SK-N-SH (cell line): ENCODE measurements around the gene NCSTN. TPM values are rescaled to one million over a fixed set of nuclear protein-coding genes. Genes with fewer than 3 reads are reported as not detected.
A peak's percentile ranks its signal among the peaks of the same experiment; 100 is the strongest.

Source experiments
- CTCF ChIA-PET: fragments of 300-600, 350-600 bp; formaldehyde crosslinking; extraction: SDS; loops from one replicate; lab custom pipeline; 2021; lab: Yijun Ruan, JAX
- POLR2A ChIA-PET: fragments of 350-600 bp; sonication (Branson Sonifier 250); formaldehyde crosslinking; extraction: SDS; loops from one replicate; lab custom pipeline; 2020; ENCODE audit warnings: antibody characterized with exemption, inconsistent platforms; lab: Yijun Ruan, JAX
- DNase-seq: peaks from one replicate; pipeline ENCODE4 v3.0.0; 2012
- H2AFZ ChIP-seq: fragments of 200-600 bp; sonication (generic); 2 replicates; pipeline ENCODE4 v1.8.1; 2016; ENCODE audit warnings: antibody characterized with exemption, mild to moderate bottlenecking, low read depth
- H3F3A ChIP-seq: fragments of 200-600 bp; sonication (generic); replicated peaks from 2 replicates; pipeline ENCODE3; 2016; ENCODE audit warnings: antibody characterized with exemption, mild to moderate bottlenecking; ENCODE audit not compliant: insufficient read depth
- H3K27ac ChIP-seq, 2 experiments: fragments of 200-500 bp in 1 of 2; fragments of 200-600 bp in 1 of 2; sonication (Bioruptor generic) in 1 of 2; sonication (generic), shearing (Covaris generic) in 1 of 2; 2 replicates each; pipeline versions ENCODE4 v1.5.1 to v1.6.1; 2014 to 2016; ENCODE audit warnings: low read depth in 2 of 2, inconsistent platforms in 1 of 2, low read length in 1 of 2, mild to moderate bottlenecking in 1 of 2, mixed read lengths in 1 of 2
- H3K27me3 ChIP-seq: fragments of 200-600 bp; sonication (generic), shearing (Covaris generic); 2 replicates; pipeline ENCODE4 v1.6.1; 2016; ENCODE audit warnings: mixed run types; ENCODE audit not compliant: insufficient read depth
- H3K36me3 ChIP-seq, 2 experiments: fragments of 200-500 bp in 1 of 2; fragments of 200-600 bp in 1 of 2; sonication (Bioruptor generic) in 1 of 2; sonication (generic) in 1 of 2; replicated peaks in 1 of 2; 2 replicates each; pipeline versions ENCODE3 to v1.5.1; 2014 to 2016; ENCODE audit warnings: low read length in 1 of 2, mild to moderate bottlenecking in 1 of 2; ENCODE audit not compliant: insufficient read depth in 2 of 2, control insufficient read depth in 1 of 2
- H3K4me1 ChIP-seq, 2 experiments: fragments of 200-500 bp in 1 of 2; fragments of 200-600 bp in 1 of 2; sonication (Bioruptor generic) in 1 of 2; sonication (generic), shearing (Covaris generic) in 1 of 2; 2 replicates each; pipeline versions ENCODE4 v1.5.1 to v1.6.1; 2014 to 2016; ENCODE audit warnings: low read depth in 1 of 2, low read length in 1 of 2, mixed run types in 1 of 2; ENCODE audit not compliant: insufficient read depth in 2 of 2, control insufficient read depth in 1 of 2
- H3K4me2 ChIP-seq: fragments of 200-600 bp; sonication (generic), shearing (Covaris generic); 2 replicates; pipeline ENCODE4 v1.6.1; 2017; ENCODE audit warnings: mixed run types
- H3K4me3 ChIP-seq, 2 experiments: fragments of 200-500 bp in 1 of 2; fragments of 200-600 bp in 1 of 2; sonication (Bioruptor generic) in 1 of 2; sonication (generic), shearing (Covaris generic) in 1 of 2; 2 replicates each; pipeline versions ENCODE4 v1.5.1 to v1.8.1; 2014 to 2016; ENCODE audit warnings: low read depth in 2 of 2, inconsistent platforms in 1 of 2, low read length in 1 of 2, mild to moderate bottlenecking in 1 of 2, mixed read lengths in 1 of 2, moderate library complexity in 1 of 2
- H3K79me2 ChIP-seq: fragments of 200-600 bp; sonication (generic); 2 replicates; pipeline ENCODE4 v1.8.1; 2017; ENCODE audit warnings: mild to moderate bottlenecking; ENCODE audit not compliant: insufficient read depth
- H3K9ac ChIP-seq: fragments of 200-600 bp; sonication (generic); 2 replicates; pipeline ENCODE4 v1.6.1; 2017; ENCODE audit warnings: mixed run types
- H3K9me2 ChIP-seq: fragments of 200-600 bp; sonication (generic); 2 replicates; pipeline ENCODE4 v1.6.1; 2017; ENCODE audit warnings: mixed run types
- H3K9me3 ChIP-seq: fragments of 200-600 bp; sonication (generic); 2 replicates; pipeline ENCODE4 v1.6.1; 2017; ENCODE audit warnings: mixed run types, mild to moderate bottlenecking, moderate library complexity
- H4K20me1 ChIP-seq: fragments of 200-600 bp; sonication (generic); 2 replicates; pipeline ENCODE4 v1.6.1; 2017; ENCODE audit warnings: mild to moderate bottlenecking, mixed run types; ENCODE audit not compliant: insufficient read depth
- EP300 ChIP-seq, 2 experiments: IDR thresholded peaks; 2 replicates each; pipeline versions ENCODE4 v1.4.0 to v1.6.1; 2012; ENCODE audit warnings: borderline replicate concordance in 1 of 2, low read depth in 1 of 2, low read length in 1 of 2
- MEF2A ChIP-seq: IDR thresholded peaks from 2 replicates; pipeline ENCODE4 v1.4.0; 2012; ENCODE audit warnings: low read depth, borderline replicate concordance
- MXI1 ChIP-seq: IDR thresholded peaks from 2 replicates; pipeline ENCODE4 v1.6.1; 2012; ENCODE audit warnings: mild to moderate bottlenecking, low read depth, low read length, improper control_type of control experiment
- NFIC ChIP-seq: IDR thresholded peaks from 2 replicates; pipeline ENCODE4 v1.4.0; 2012; ENCODE audit warnings: borderline replicate concordance
- NRF1 ChIP-seq: IDR thresholded peaks from 2 replicates; pipeline ENCODE4 v1.6.1; 2012; ENCODE audit warnings: low read depth, mild to moderate bottlenecking, low read length
- RCOR1 ChIP-seq: fragments of 150-350 bp; IDR thresholded peaks from 2 replicates; pipeline ENCODE4 v1.6.1; 2017; ENCODE audit warnings: antibody characterized with exemption, low read length
- RFX5 ChIP-seq: IDR thresholded peaks from 2 replicates; pipeline ENCODE4 v1.6.1; 2012; ENCODE audit warnings: mild to moderate bottlenecking, improper control_type of control experiment, low read length
- WGBS: methylation state at CpG from one replicate; pipeline ENCODE4 v1.1.6; 2017; ENCODE audit warnings: low lambda C conversion rate; 5-methylcytosine and 5-hydroxymethylcytosine counted together
- polyA plus RNA-seq, 3 experiments: library from polyadenylated mRNA; depleted of rRNA; stranded (reverse); fragments of >200 nt; gene quantifications; 2 replicates each; pipeline ENCODE4 v1.2.3, GENCODE V29; 2012
- TF ChIP-seq, protein P1 (sequence below): fragments of 200-600 bp; sonication (generic); IDR thresholded peaks from 2 replicates; pipeline ENCODE4 v1.6.1; 2017; ENCODE audit warnings: antibody characterized with exemption, mild to moderate bottlenecking, moderate library complexity
- TF ChIP-seq, protein P2 (sequence below): IDR thresholded peaks from 2 replicates; pipeline ENCODE4 v1.6.1; 2012; ENCODE audit warnings: mild to moderate bottlenecking, low read depth, low read length, moderate library complexity

Gene NCSTN
- polyA plus RNA-seq, 1 of the 3 experiments (the other 2 are of a cell fraction): 165 TPM

DNA sequence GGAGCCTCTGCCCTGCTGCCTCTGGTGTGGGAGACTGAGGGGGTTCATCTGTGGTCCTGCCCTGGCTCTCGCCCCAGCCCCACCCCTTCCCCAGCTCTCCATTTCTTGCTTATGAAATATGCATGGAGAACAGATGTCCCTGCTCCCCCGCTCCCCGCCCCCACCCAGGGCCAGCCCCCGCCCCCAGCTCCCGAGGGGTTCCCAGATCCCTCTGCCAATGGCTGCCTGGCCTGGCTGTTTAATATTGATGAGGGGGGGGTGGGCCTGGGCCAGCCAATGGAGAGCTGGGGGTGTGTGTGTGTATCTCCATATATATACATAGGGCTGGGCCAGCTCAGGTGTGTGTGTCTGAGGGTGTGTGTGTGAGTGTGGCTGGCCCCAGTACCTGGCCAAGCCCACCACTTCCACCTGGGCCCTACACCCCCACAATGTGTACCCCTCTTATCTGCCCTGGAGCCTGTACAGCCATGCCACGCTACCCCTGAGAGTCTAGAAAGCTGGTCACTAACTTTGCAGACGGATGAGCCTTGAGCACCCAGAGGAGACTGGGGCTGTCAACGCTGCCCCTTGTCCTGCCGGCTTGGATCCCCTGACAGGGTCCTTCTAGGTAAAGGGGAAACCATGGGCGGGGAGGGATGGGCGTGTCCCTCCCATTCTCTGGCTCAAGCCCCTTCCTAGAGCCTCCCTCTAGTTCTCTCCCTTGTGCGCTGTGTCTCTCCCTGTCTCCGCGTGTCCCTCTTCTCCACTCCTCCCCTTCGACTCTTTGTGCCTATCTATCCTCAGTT, 23.7 kb downstream of the NCSTN start, which contains the start of gene NHLH1:
NHLH1 (plus strand) TSS at position 341 of the 785 bp plus-strand sequence. CDS start 3,661 bp downstream, outside the sequence.
- CTCF ChIA-PET: interaction anchor here (0.7 to 9.0 kb wide), 3 partner anchors 9 to 79 kb away, joined by 3 to 85 read pairs (median 9); no protein-coding TSS in a partner anchor
- H3F3A ChIP-seq: no peaks in the 10 kb centered on the region

More for the DNA sequence above, 23.7 kb downstream of the NCSTN start, which contains the start of gene NHLH1:
- no peak within 1 kb of the TSS for H2AFZ ChIP-seq
- no peak within 1 kb of the TSS for H3K4me2 ChIP-seq
- no peaks in the 10 kb centered on the region for H3K9me2 ChIP-seq
- no peak within 1 kb of the TSS for H3K27ac ChIP-seq
- POLR2A ChIA-PET: interaction anchor here (0.6 to 1.2 kb wide), 2 partner anchors 25 to 289 kb away, joined by 3 to 5 read pairs; no protein-coding TSS in a partner anchor
- no peaks in the 10 kb centered on the region for H3K4me1 ChIP-seq
- 58% methylated on average over 9 of the region's 15 CpGs for WGBS
- no peaks in the 10 kb centered on the region for H4K20me1 ChIP-seq
- no peaks in the 10 kb centered on the region for H3K9me3 ChIP-seq
- no peaks in the 10 kb centered on the region for H3K27me3 ChIP-seq
- no peaks in the 10 kb centered on the region for H3K36me3 ChIP-seq
- DNase-seq: peak; percentile 60
- TF ChIP-seq RCOR1: no peak
- TF ChIP-seq EP300 (IDR thresholded peaks at IDR 0.05; ENCODE audit: borderline replicate concordance in 1 of 2, low read depth in 1 of 2, low read length in 1 of 2): no peak
- TF ChIP-seq MXI1: no peak
- TF ChIP-seq, protein P1, sequence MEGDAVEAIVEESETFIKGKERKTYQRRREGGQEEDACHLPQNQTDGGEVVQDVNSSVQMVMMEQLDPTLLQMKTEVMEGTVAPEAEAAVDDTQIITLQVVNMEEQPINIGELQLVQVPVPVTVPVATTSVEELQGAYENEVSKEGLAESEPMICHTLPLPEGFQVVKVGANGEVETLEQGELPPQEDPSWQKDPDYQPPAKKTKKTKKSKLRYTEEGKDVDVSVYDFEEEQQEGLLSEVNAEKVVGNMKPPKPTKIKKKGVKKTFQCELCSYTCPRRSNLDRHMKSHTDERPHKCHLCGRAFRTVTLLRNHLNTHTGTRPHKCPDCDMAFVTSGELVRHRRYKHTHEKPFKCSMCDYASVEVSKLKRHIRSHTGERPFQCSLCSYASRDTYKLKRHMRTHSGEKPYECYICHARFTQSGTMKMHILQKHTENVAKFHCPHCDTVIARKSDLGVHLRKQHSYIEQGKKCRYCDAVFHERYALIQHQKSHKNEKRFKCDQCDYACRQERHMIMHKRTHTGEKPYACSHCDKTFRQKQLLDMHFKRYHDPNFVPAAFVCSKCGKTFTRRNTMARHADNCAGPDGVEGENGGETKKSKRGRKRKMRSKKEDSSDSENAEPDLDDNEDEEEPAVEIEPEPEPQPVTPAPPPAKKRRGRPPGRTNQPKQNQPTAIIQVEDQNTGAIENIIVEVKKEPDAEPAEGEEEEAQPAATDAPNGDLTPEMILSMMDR: no peak
- TF ChIP-seq, protein P2, sequence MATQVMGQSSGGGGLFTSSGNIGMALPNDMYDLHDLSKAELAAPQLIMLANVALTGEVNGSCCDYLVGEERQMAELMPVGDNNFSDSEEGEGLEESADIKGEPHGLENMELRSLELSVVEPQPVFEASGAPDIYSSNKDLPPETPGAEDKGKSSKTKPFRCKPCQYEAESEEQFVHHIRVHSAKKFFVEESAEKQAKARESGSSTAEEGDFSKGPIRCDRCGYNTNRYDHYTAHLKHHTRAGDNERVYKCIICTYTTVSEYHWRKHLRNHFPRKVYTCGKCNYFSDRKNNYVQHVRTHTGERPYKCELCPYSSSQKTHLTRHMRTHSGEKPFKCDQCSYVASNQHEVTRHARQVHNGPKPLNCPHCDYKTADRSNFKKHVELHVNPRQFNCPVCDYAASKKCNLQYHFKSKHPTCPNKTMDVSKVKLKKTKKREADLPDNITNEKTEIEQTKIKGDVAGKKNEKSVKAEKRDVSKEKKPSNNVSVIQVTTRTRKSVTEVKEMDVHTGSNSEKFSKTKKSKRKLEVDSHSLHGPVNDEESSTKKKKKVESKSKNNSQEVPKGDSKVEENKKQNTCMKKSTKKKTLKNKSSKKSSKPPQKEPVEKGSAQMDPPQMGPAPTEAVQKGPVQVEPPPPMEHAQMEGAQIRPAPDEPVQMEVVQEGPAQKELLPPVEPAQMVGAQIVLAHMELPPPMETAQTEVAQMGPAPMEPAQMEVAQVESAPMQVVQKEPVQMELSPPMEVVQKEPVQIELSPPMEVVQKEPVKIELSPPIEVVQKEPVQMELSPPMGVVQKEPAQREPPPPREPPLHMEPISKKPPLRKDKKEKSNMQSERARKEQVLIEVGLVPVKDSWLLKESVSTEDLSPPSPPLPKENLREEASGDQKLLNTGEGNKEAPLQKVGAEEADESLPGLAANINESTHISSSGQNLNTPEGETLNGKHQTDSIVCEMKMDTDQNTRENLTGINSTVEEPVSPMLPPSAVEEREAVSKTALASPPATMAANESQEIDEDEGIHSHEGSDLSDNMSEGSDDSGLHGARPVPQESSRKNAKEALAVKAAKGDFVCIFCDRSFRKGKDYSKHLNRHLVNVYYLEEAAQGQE: no peak
- TF ChIP-seq MEF2A: no peak
- no peak for TF ChIP-seq RFX5
- no peak for TF ChIP-seq NRF1
- no peak for TF ChIP-seq NFIC
- no peaks in the 10 kb centered on the region for H3K79me2 ChIP-seq
- H3K4me3 ChIP-seq: no peak within 1 kb of the TSS
- no peak within 1 kb of the TSS for H3K9ac ChIP-seq
